Peyer's patch (tissue), 4 donors: ENCODE results near the gene LYSET. TPM values are rescaled to one million over a fixed set of nuclear protein-coding genes. Genes with fewer than 3 reads are reported as not detected.
"Not testable (repeated sequence)": the region's sequence is repeated elsewhere in the genome, so short reads cannot be mapped to it uniquely, and the experiment has no call there.

Experiments
- DNase-seq, 3 donors: peaks; one replicate each; pipeline ENCODE4 v3.0.0-alpha.2; 2017 to 2019
- H3K27ac ChIP-seq, 4 donors: fragments of 200-600 bp; sonication (generic); one replicate each; pipeline ENCODE4 v1.5.1; 2016 to 2019
- H3K27me3 ChIP-seq, 2 donors: fragments of 200-600 bp; sonication (generic); one replicate each; pipeline ENCODE4 v1.5.1; 2019
- H3K36me3 ChIP-seq, 3 donors: fragments of 200-600 bp; sonication (generic); one replicate each; pipeline ENCODE4 v1.5.1; 2016 to 2019
- H3K4me1 ChIP-seq, 4 donors: fragments of 200-600 bp; sonication (generic); one replicate each; pipeline ENCODE4 v1.5.1; 2016 to 2019
- H3K4me3 ChIP-seq, 4 donors: fragments of 200-600 bp; sonication (generic); 1 replicate in 3 of 4; 2 replicates in 1 of 4; pipeline ENCODE4 v1.5.1; 2016 to 2019; ENCODE audit warnings: mild to moderate bottlenecking in 1 of 4
- H3K9me3 ChIP-seq, 4 donors: fragments of 200-600 bp; sonication (generic); one replicate each; pipeline ENCODE4 v1.5.1; 2016 to 2019; ENCODE audit warnings: mild to moderate bottlenecking in 1 of 4
- CTCF ChIP-seq, 6 experiments: fragments of 450-650 bp in 4 of 6; fragments of 200-600 bp in 2 of 6; sonication (generic) in 1 of 6; IDR thresholded peaks; one replicate each; pipeline ENCODE4 v1.5.1; 2017 to 2019; ENCODE audit warnings: antibody characterized with exemption in 6 of 6, mild to moderate bottlenecking in 3 of 6, moderate library complexity in 1 of 6
- POLR2A ChIP-seq, 2 donors: fragments of 450-650 bp; IDR thresholded peaks; one replicate each; pipeline ENCODE4 v1.5.1; 2017; ENCODE audit warnings: antibody characterized with exemption in 2 of 2, mild to moderate bottlenecking in 2 of 2, moderate library complexity in 2 of 2
- total RNA-seq, 4 donors: library from RNA; depleted of rRNA; stranded (reverse); fragments of >200 nt; gene quantifications; one replicate each; pipeline ENCODE4 v1.1.0, GENCODE V29; 2016

The LYSET gene
- total RNA-seq, 4 donors from 2014 or later: 6.0 to 9.9 (median 8.3) TPM

GRCh38 chr14:93228550-93228949 is 43.4 kb downstream of the LYSET start:
- Histone ChIP-seq H3K9me3 (no peaks in the 10 kb centered on the region), H3K27me3 (no peaks in the 10 kb centered on the region), H3K4me1 (no peaks in the 10 kb centered on the region), H3K36me3 (peaks cover 0 to 46% (median 0%) of the 10 kb centered on the region in 3 donors), H3K27ac (no peak overlapping the region), H3K4me3 (no peak overlapping the region)
- DNase-seq: no peak
- TF ChIP-seq CTCF (IDR thresholded peaks at IDR 0.05) (no peak), POLR2A (IDR thresholded peaks at IDR 0.05) (no peak)

GRCh38 chr14:93230539-93230938 is 45.4 kb downstream of the LYSET start:
- H3K4me3 ChIP-seq: no peak overlapping the region

GRCh38 chr14:93231129-93231979 is 46.2 kb downstream of the LYSET start:
- no peak for DNase-seq
- H3K4me3 ChIP-seq: peak overlapping the region in 3 of 4 donors; percentile 12 to 38 (median 28)
- H3K27ac ChIP-seq: no peak overlapping the region
- H3K9me3 ChIP-seq: no peaks in the 10 kb centered on the region
- H3K27me3 ChIP-seq: no peaks in the 10 kb centered on the region
- H3K36me3 ChIP-seq: peaks cover 0 to 22% (median 0%) of the 10 kb centered on the region in 3 donors
- no peak for TF ChIP-seq POLR2A (IDR thresholded peaks at IDR 0.05)
- no peak for TF ChIP-seq CTCF (IDR thresholded peaks at IDR 0.05)
- H3K4me1 ChIP-seq: no peaks in the 10 kb centered on the region

More at GRCh38 chr14:93230539-93230938, 45.4 kb downstream of the LYSET start:
- TF ChIP-seq CTCF (IDR thresholded peaks at IDR 0.05) (no peak), POLR2A (IDR thresholded peaks at IDR 0.05) (no peak)
- no peak for DNase-seq
- peaks cover 0 to 28% (median 0%) of the 10 kb centered on the region in 3 donors for H3K36me3 ChIP-seq
- no peaks in the 10 kb centered on the region for H3K4me1 ChIP-seq
- no peaks in the 10 kb centered on the region for H3K9me3 ChIP-seq
- no peaks in the 10 kb centered on the region for H3K27me3 ChIP-seq
- H3K27ac ChIP-seq: no peak overlapping the region

- H3K9me3 ChIP-seq: no peaks in the 10 kb centered on the region
- TF ChIP-seq POLR2A (IDR thresholded peaks at IDR 0.05) (no peak), CTCF (IDR thresholded peaks at IDR 0.05) (no peak)
- no peak for DNase-seq
- no peak overlapping the region for H3K4me3 ChIP-seq
- no peaks in the 10 kb centered on the region for H3K27me3 ChIP-seq
- H3K27ac ChIP-seq: no peak overlapping the region
- peaks cover 0 to 14% (median 0%) of the 10 kb centered on the region in 3 donors for H3K36me3 ChIP-seq
- no peaks in the 10 kb centered on the region for H3K4me1 ChIP-seq
Measured at GRCh38 chr14:93232159-93232558, 47.0 kb downstream of the LYSET start.

- H3K27ac ChIP-seq, H3K4me3 ChIP-seq, DNase-seq, H3K9me3 ChIP-seq, H3K4me1 ChIP-seq, H3K27me3 ChIP-seq, H3K36me3 ChIP-seq: not testable (repeated sequence)
Measured at GRCh38 chr14:93233078-93233477, 48.0 kb downstream of the LYSET start.

- TF ChIP-seq CTCF (IDR thresholded peaks at IDR 0.05) (no peak), POLR2A (IDR thresholded peaks at IDR 0.05) (no peak)
- Histone ChIP-seq H3K4me3 (no peak overlapping the region), H3K27ac (no peak overlapping the region), H3K4me1 (no peaks in the 10 kb centered on the region), H3K27me3 (no peaks in the 10 kb centered on the region), H3K36me3 (peaks cover 0 to 3% (median 0%) of the 10 kb centered on the region in 3 donors), H3K9me3 (no peaks in the 10 kb centered on the region)
- DNase-seq: no peak
Measured at GRCh38 chr14:93234798-93235197, 49.7 kb downstream of the LYSET start.
